WTC11 (cell line): ENCODE measurements around the gene FAM193A. TPM values are rescaled to one million over a fixed set of nuclear protein-coding genes. Genes with fewer than 3 reads are reported as not detected.
A peak's percentile ranks its signal among the peaks of the same experiment; 100 is the strongest.

Experiments used
- ATAC-seq: fragments of 200-7000 bp; cut with Tn5 transposase; 2 replicates; pipeline ENCODE4 v1.10.0; 2021; ENCODE audit warnings: mild to moderate bottlenecking, moderate library complexity
- CTCF ChIA-PET: fragments of 300-600 bp; sonication (Branson Sonifier 250); formaldehyde crosslinking; loops from one replicate; lab custom pipeline; 2021; ENCODE audit warnings: antibody characterized with exemption; lab: Charles Lee
- POLR2A ChIA-PET: fragments of 350-600 bp; sonication (Branson Sonifier 250); formaldehyde crosslinking; loops from one replicate; lab custom pipeline; 2021; ENCODE audit warnings: antibody characterized with exemption; lab: Charles Lee
- DNase-seq: peaks from one replicate; pipeline ENCODE4 v3.0.0; 2021; ENCODE audit warnings: low spot score
- H3K27ac Mint-ChIP-seq: 2 replicates; pipeline ENCODE4 v1.8.0; 2021; ENCODE audit warnings: mixed read lengths
- H3K27me3 Mint-ChIP-seq: 2 replicates; pipeline ENCODE4 v1.8.0; 2021; ENCODE audit warnings: low read depth, mild to moderate bottlenecking, moderate library complexity, mixed read lengths
- H3K36me3 Mint-ChIP-seq: 2 replicates; pipeline ENCODE4 v1.8.0; 2021; ENCODE audit warnings: mixed read lengths
- H3K4me1 Mint-ChIP-seq: 2 replicates; pipeline ENCODE4 v1.8.0; 2022; ENCODE audit warnings: mixed read lengths
- H3K4me3 Mint-ChIP-seq: 2 replicates; pipeline ENCODE4 v1.8.0; 2021; ENCODE audit warnings: mild to moderate bottlenecking, moderate library complexity, mixed read lengths
- H3K9me3 Mint-ChIP-seq: 2 replicates; pipeline ENCODE4 v1.8.0; 2021; ENCODE audit warnings: mixed read lengths
- ATF2 ChIP-seq: sonication (generic); formaldehyde crosslinking; IDR thresholded peaks from 2 replicates; pipeline ENCODE4 v1.8.1; 2022; ENCODE audit warnings: low read depth, missing genetic modification reagents, borderline replicate concordance
- ATF3 ChIP-seq: sonication (generic); formaldehyde crosslinking; conservative IDR thresholded peaks from 2 replicates; pipeline ENCODE4 v1.8.1; 2022; ENCODE audit warnings: mild to moderate bottlenecking, missing genetic modification reagents
- CBFB ChIP-seq: sonication (generic); formaldehyde crosslinking; IDR thresholded peaks from 2 replicates; pipeline ENCODE4 v1.8.1; 2022; ENCODE audit warnings: mild to moderate bottlenecking, low read depth, missing genetic modification reagents
- CDX4 ChIP-seq: fragments of 250-450 bp; sonication (Bioruptor Pico); IDR thresholded peaks from 2 replicates; pipeline ENCODE4 v1.9.0; 2021; ENCODE audit warnings: moderate library complexity, mild to moderate bottlenecking, inconsistent platforms, borderline replicate concordance
- ELF4 ChIP-seq: sonication (generic); formaldehyde crosslinking; IDR thresholded peaks from 2 replicates; pipeline ENCODE4 v1.8.1; 2022; ENCODE audit warnings: low read depth, mild to moderate bottlenecking, moderate library complexity, missing genetic modification reagents
- ETV6 ChIP-seq: sonication (generic); formaldehyde crosslinking; IDR thresholded peaks from 2 replicates; pipeline ENCODE4 v1.8.1; 2022; ENCODE audit warnings: mild to moderate bottlenecking, missing genetic modification reagents
- IRF1 ChIP-seq: sonication (generic); formaldehyde crosslinking; IDR thresholded peaks from 2 replicates; pipeline ENCODE4 v1.8.0; 2023; ENCODE audit warnings: missing genetic modification reagents
- IRF2 ChIP-seq: sonication (generic); formaldehyde crosslinking; IDR thresholded peaks from 2 replicates; pipeline ENCODE4 v1.8.0; 2022; ENCODE audit warnings: low read depth, missing genetic modification reagents, borderline replicate concordance
- JUN ChIP-seq: sonication (generic); formaldehyde crosslinking; IDR thresholded peaks from 2 replicates; pipeline ENCODE4 v1.8.0; 2023; ENCODE audit warnings: mild to moderate bottlenecking, missing genetic modification reagents
- KAT7 ChIP-seq: sonication (generic); formaldehyde crosslinking; IDR thresholded peaks from 2 replicates; pipeline ENCODE4 v1.8.1; 2023; ENCODE audit warnings: missing genetic modification reagents, mild to moderate bottlenecking, borderline replicate concordance
- MXD4 ChIP-seq: fragments of 250-450 bp; sonication (Bioruptor Pico); IDR thresholded peaks from 2 replicates; pipeline ENCODE4 v1.8.0; 2021; ENCODE audit warnings: mild to moderate bottlenecking, moderate library complexity, borderline replicate concordance
- OVOL2 ChIP-seq: fragments of 250-450 bp; sonication (Bioruptor Pico); IDR thresholded peaks from 2 replicates; pipeline ENCODE4 v1.9.0; 2021; ENCODE audit warnings: mild to moderate bottlenecking, borderline replicate concordance
- PRRX2 ChIP-seq: fragments of 250-450 bp; sonication (Bioruptor Pico); IDR thresholded peaks from 2 replicates; pipeline ENCODE4 v1.8.0; 2021; ENCODE audit warnings: mild to moderate bottlenecking
- SP1 ChIP-seq: sonication (generic); formaldehyde crosslinking; conservative IDR thresholded peaks from 2 replicates; pipeline ENCODE4 v1.8.1; 2022; ENCODE audit warnings: missing genetic modification reagents
- USF1 ChIP-seq: sonication (generic); formaldehyde crosslinking; IDR thresholded peaks from 2 replicates; pipeline ENCODE4 v1.8.0; 2022; ENCODE audit warnings: mild to moderate bottlenecking, missing genetic modification reagents
- ZMAT4 ChIP-seq: fragments of 250-450 bp; sonication (Bioruptor Pico); IDR thresholded peaks from 2 replicates; pipeline ENCODE4 v1.9.0; 2021; ENCODE audit warnings: mild to moderate bottlenecking
- ZNF121 ChIP-seq: sonication (generic); formaldehyde crosslinking; IDR thresholded peaks from 2 replicates; pipeline ENCODE4 v1.8.0; 2023; ENCODE audit warnings: missing genetic modification reagents
- total RNA-seq: library from RNA; stranded (reverse); gene quantifications from 3 replicates; pipeline ENCODE4 v1.2.3, GENCODE V29; 2021
- TF ChIP-seq, protein P1 (sequence below): sonication (generic); formaldehyde crosslinking; IDR thresholded peaks from 2 replicates; pipeline ENCODE4 v1.8.0; 2023; ENCODE audit warnings: missing genetic modification reagents, mild to moderate bottlenecking, borderline replicate concordance
- TF ChIP-seq, protein P2 (sequence below): sonication (generic); formaldehyde crosslinking; IDR thresholded peaks from 2 replicates; pipeline ENCODE4 v1.8.1; 2022; ENCODE audit warnings: mild to moderate bottlenecking, moderate library complexity, missing genetic modification reagents
- TF ChIP-seq, protein P3 (sequence below): sonication (generic); formaldehyde crosslinking; IDR thresholded peaks from 2 replicates; pipeline ENCODE4 v1.8.1; 2023; ENCODE audit warnings: mild to moderate bottlenecking, missing genetic modification reagents

Gene FAM193A
- total RNA-seq, 1 experiment from 2014 or later: 28.1 TPM

DNA sequence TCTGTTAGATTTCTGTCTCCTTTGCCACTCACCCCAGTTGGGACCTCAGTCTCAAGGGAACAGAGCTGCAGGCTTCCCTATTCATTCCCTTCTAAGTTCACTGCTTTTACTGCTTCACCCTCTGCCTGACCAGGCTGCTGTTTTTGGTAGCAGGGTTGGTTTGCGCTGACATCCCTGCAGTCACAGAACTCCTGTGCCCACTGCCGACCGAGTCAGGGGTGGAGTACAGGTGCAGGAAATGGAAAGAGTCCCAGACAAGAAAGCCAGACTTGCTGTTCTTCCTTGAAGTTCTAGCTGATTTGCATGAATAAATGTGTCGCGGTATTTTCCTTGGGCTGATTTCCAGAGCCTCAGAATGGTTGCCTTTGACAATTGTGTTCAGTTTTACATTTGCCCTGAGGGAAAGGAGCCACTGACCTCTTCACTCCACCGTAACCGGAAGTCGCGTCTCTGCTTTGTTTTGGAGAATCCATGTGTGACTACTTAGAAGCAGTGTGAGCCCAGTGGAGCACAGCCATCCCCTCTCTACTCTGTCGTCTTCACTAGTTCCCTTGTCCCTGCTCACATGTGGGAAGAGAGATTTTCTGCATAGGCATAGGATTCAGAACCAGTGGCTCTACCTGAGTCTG is 134.9 kb downstream of the FAM193A start:
- CTCF ChIA-PET: no interaction called here
- TF ChIP-seq, protein P1, sequence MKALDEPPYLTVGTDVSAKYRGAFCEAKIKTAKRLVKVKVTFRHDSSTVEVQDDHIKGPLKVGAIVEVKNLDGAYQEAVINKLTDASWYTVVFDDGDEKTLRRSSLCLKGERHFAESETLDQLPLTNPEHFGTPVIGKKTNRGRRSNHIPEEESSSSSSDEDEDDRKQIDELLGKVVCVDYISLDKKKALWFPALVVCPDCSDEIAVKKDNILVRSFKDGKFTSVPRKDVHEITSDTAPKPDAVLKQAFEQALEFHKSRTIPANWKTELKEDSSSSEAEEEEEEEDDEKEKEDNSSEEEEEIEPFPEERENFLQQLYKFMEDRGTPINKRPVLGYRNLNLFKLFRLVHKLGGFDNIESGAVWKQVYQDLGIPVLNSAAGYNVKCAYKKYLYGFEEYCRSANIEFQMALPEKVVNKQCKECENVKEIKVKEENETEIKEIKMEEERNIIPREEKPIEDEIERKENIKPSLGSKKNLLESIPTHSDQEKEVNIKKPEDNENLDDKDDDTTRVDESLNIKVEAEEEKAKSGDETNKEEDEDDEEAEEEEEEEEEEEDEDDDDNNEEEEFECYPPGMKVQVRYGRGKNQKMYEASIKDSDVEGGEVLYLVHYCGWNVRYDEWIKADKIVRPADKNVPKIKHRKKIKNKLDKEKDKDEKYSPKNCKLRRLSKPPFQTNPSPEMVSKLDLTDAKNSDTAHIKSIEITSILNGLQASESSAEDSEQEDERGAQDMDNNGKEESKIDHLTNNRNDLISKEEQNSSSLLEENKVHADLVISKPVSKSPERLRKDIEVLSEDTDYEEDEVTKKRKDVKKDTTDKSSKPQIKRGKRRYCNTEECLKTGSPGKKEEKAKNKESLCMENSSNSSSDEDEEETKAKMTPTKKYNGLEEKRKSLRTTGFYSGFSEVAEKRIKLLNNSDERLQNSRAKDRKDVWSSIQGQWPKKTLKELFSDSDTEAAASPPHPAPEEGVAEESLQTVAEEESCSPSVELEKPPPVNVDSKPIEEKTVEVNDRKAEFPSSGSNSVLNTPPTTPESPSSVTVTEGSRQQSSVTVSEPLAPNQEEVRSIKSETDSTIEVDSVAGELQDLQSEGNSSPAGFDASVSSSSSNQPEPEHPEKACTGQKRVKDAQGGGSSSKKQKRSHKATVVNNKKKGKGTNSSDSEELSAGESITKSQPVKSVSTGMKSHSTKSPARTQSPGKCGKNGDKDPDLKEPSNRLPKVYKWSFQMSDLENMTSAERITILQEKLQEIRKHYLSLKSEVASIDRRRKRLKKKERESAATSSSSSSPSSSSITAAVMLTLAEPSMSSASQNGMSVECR (CRISPR knock-in tag): no peak
- TF ChIP-seq ATF2 (no peak), USF1 (CRISPR knock-in tag) (no peak), CDX4 (no peak), ATF3 (CRISPR knock-in tag) (no peak), OVOL2 (CRISPR knock-in tag) (no peak), ZMAT4 (CRISPR knock-in tag) (no peak), PRRX2 (no peak), MXD4 (no peak)
- Mint-ChIP-seq H3K27me3 (no peaks in the 10 kb centered on the region), H3K4me1 (peaks cover 2% of the 10 kb centered on the region; the same call in 1 of the 2 replicates), H3K9me3 (no peaks in the 10 kb centered on the region), H3K4me3 (no peak overlapping the region), H3K27ac (peak overlapping the region; percentile 52), H3K36me3 (peaks cover 45% of the 10 kb centered on the region)
- POLR2A ChIA-PET: no interaction called here
- DNase-seq (no peak), ATAC-seq (no peak)

GRCh38 chr4:2672082-2672481 is 135.6 kb downstream of the FAM193A start:
- H3K9me3 Mint-ChIP-seq: no peaks in the 10 kb centered on the region
- no peak for DNase-seq
- H3K4me3 Mint-ChIP-seq: no peak overlapping the region
- H3K27ac Mint-ChIP-seq: no peak overlapping the region
- ChIA-PET POLR2A (no interaction called here), CTCF (interaction anchor here (1.2 kb wide), 2 partner anchors 13 kb away, joined by 3 to 4 read pairs; no protein-coding TSS in a partner anchor)
- no peaks in the 10 kb centered on the region for H3K27me3 Mint-ChIP-seq
- TF ChIP-seq JUN (CRISPR knock-in tag) (no peak), KAT7 (CRISPR knock-in tag) (no peak), IRF2 (CRISPR knock-in tag) (no peak), ZNF121 (no peak), ETV6 (CRISPR knock-in tag) (no peak), SP1 (CRISPR knock-in tag) (no peak), CBFB (CRISPR knock-in tag) (no peak), ELF4 (no peak), IRF1 (CRISPR knock-in tag) (no peak)
- TF ChIP-seq, protein P2, sequence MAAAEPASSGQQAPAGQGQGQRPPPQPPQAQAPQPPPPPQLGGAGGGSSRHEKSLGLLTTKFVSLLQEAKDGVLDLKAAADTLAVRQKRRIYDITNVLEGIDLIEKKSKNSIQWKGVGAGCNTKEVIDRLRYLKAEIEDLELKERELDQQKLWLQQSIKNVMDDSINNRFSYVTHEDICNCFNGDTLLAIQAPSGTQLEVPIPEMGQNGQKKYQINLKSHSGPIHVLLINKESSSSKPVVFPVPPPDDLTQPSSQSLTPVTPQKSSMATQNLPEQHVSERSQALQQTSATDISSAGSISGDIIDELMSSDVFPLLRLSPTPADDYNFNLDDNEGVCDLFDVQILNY: no peak
- TF ChIP-seq, protein P3, sequence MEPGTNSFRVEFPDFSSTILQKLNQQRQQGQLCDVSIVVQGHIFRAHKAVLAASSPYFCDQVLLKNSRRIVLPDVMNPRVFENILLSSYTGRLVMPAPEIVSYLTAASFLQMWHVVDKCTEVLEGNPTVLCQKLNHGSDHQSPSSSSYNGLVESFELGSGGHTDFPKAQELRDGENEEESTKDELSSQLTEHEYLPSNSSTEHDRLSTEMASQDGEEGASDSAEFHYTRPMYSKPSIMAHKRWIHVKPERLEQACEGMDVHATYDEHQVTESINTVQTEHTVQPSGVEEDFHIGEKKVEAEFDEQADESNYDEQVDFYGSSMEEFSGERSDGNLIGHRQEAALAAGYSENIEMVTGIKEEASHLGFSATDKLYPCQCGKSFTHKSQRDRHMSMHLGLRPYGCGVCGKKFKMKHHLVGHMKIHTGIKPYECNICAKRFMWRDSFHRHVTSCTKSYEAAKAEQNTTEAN (CRISPR knock-in tag): no peak
- H3K4me1 Mint-ChIP-seq: peaks cover 2% of the 10 kb centered on the region; the same call in 1 of the 2 replicates
- H3K36me3 Mint-ChIP-seq: peaks cover 51% of the 10 kb centered on the region
- ATAC-seq: no peak
